ENCODE measurements around the gene DPH1.
"Not testable (repeated sequence)": the region's sequence is repeated elsewhere in the genome, so short reads cannot be mapped to it uniquely, and the experiment has no call there.

Gene DPH1

DNA sequence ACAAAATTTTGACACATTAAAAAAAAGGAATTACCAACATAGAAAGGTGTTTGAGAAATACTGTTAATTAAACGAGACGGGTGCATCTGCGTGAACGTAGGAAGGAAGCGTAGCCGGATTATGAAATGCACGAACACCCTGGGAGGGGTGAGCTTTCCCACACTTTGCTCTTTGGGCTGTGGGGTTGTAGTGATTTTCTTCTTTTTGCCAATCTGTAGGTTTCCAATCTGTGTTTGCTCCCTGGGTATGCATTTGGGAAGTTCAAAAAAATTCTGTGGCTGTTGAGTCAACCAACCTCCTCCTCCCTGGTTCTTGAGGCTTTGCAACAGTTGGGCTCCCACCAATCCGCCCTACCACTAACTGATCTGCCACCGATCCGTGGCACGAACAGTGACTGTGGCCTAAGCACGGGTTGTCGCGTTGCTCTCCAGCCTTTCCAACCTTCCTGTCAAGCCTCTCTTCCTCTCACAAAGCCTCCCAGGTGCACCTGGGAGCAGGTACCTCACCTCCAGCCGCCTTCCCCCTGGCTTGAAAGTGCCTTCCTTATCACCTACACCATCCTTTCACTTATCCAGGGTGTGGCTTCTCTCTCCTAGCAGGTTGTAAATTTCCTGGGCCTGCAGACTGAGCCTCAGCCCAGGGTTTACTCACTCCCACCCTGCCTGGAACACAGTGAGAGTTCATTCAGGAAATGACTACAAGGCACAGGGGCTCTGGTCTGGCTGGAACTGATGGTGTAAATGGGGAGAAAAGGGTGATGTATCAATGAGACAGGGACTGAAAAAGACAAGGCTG is 21.4 kb upstream of the DPH1 start:
- DNase-seq (ENCODE audit: low spot score), result no peak

DNA sequence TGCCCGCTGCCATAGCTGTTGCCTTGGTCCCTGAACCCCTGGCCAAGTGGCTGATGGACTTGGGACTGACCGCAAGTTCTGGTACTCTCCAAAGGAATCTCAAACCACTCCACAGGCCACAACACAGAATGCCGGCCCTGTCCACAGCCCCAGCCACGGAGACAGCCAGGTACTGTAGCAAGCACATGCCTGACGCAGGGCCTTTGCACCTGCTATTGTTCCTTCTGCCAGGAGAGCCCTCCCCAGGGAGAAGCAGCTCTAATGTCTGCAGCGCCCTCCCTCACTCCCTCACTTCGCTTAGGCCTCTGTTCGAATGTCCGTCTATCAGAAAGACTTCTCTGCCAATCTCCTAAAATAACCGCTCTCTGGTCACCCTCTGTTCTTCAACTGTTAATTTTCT is 20.2 kb upstream of the DPH1 start:
- no peak for DNase-seq (ENCODE audit: low spot score)

DNA sequence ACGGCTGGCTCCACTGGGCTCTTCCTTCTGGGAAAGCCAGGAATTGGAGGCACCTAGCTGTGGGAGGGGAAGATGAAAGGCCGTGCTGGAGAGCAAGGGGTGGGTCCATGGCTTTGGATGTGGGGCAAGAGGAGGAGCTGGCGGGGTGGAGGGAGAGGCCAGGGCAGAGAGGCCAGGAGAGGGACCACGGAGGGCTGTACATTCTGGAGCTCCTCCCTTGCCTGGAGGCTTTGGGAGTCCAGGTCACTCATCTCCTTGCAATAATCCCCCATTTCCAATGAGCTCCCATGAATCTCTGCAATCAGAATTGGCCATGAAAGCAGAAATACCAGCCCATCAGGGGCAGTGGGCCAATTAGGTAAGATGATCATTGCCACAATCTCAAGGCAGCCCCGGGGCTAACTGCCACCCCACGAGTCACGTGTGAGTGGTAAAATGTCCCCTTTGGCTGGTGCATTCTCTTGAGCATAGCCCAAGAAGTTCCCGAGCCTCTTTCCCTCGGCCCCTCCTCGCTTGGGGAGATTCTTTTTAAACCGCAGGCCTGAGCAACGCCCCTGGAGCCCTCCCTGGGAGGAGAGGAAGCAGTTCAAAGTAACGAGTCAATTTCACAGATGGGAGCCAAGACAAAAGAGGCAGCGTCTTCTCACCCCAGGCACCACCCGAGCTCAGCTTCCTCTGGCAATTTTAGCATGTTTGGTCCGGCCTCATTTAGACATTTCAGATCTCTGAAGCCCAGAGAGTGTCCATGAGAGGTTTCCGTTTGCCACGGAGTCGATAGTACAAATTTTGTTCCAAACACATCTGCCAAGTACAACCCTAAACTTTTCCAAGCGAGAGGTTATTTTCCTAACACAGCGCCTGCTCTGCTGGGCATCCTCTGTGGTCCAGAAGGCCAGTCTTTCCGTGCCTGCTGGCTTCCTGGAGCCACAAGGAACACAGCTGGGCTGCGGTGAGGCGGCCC is 18.3 kb upstream of the DPH1 start:
- peak; percentile 53 for DNase-seq (ENCODE audit: low spot score)

GRCh38 chr17:2012499-2012898 is 17.5 kb upstream of the DPH1 start:
- no peak for DNase-seq (ENCODE audit: low spot score)

GRCh38 chr17:2013220-2013993 is 16.5 kb upstream of the DPH1 start:
- DNase-seq (ENCODE audit: low spot score), result not testable (repeated sequence)

DNA sequence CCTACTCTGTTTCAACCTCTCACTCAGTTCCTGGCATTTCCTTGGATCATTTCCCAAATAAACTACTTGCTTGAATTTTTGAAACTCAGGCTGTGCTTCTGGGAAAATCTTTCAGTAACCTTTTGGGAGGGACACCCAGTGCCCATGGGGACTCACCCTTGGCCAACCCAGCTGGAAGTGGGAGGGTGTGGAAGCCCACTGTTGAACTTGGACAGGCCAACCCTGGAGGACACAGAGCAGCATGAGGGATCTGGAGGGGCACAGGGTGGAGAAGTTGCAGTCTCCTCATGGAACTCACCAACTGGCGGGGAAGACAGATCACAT is 16.0 kb upstream of the DPH1 start:
- DNase-seq (ENCODE audit: low spot score), result no peak

- DNase-seq (ENCODE audit: low spot score), result no peak
These were observed 14.6 kb upstream of the DPH1 start for GRCh38 chr17:2015314-2015713.

DNA sequence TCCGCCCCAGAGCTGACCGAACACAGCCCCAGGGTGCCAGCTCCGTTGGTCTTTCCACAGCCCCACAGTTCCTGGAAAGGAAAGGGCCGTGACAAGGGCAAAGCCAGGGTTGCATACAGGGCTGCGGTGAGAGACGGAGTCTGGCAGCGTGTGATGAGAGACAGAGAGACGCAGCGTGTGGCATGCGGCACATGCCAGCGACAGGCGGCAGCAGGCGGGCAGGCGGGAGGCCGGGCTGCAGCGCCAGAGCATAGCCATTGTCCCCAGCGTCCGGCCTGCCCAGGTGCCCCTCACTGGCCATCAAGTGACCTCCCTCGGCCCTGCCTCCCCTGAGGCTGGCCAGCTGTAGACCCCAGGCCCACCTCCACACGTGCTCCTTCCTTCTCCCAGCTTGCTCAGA is 13.5 kb upstream of the DPH1 start:
- DNase-seq (ENCODE audit: low spot score), result no peak

- DNase-seq (ENCODE audit: low spot score), result no peak
These were observed 12.5 kb upstream of the DPH1 start for GRCh38 chr17:2017274-2017941.

- no peak for DNase-seq (ENCODE audit: low spot score)
These were observed 11.0 kb upstream of the DPH1 start for GRCh38 chr17:2018716-2019510.

- DNase-seq (ENCODE audit: low spot score), result no peak
These were observed 10.2 kb upstream of the DPH1 start for GRCh38 chr17:2019723-2020122.

GRCh38 chr17:2020721-2021120 is 9.2 kb upstream of the DPH1 start:
- no peak for DNase-seq (ENCODE audit: low spot score)

- DNase-seq (ENCODE audit: low spot score), result no peak
These were observed 7.2 kb upstream of the DPH1 start for GRCh38 chr17:2022647-2023240.

GRCh38 chr17:2023256-2023655 is 6.7 kb upstream of the DPH1 start:
- no peak for DNase-seq (ENCODE audit: low spot score)

DNA sequence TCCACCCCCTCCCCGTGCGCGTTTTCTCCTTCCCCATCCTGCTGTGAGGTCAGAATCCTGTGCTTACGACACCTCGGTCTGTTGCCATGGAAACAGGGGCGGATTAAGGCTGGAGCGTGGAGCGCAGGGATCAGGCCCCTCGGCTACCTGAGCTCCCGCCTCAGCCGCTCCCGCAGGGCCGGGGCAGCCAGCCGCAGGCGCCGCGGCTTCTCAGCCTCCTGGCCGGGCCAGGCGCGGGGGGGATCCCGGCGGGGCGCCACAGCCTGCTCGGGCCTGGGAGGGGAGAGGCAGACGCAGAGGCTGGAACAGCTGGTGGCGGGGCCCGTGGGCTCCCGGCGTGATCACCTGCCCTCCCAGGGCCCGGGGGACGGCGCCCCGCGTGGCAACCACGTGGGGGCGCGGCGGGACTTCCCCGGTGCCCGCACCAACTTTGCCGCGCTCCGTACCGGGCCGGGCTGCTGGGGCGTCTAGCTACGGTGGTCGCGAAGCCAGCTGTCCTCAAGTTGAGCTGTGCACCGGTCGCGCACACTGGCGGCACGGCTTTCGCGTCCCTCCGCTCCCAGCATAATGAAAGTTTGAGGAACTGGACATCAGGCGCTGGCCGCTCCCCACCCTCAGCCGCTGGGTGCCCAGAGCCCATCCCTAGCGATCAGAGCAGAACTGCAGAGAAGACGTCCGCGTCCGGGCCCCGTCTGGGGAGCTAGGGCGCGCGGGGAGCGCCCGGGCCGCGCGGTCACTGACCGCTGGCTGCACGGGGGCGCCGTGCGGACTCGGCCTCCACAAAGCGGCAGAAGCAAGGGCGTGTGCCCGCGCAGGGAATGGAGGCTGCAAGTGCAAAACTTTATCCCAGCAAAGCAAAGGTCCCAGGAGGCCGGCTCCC is 6.0 kb upstream of the DPH1 start:
- no peak for DNase-seq (ENCODE audit: low spot score)

GRCh38 chr17:2024572-2025219 is 5.3 kb upstream of the DPH1 start:
- no peak for DNase-seq (ENCODE audit: low spot score)

GRCh38 chr17:2025220-2025621 is 4.7 kb upstream of the DPH1 start, which contains the start of gene RTN4RL1:
Gene RTN4RL1 (minus strand): TSS chr17:2025334. CDS start chr17:2024865, 469 bp downstream.
- DNase-seq (ENCODE audit: low spot score), result peak; percentile 49

GRCh38 chr17:2025622-2026309 is 4.2 kb upstream of the DPH1 start:
- DNase-seq (ENCODE audit: low spot score), result peak; percentile 69

All from LoVo (cell line).